Measurements from ENCODE around the gene PCDH11X. TPM values are rescaled to one million over a fixed set of nuclear protein-coding genes. Genes with fewer than 3 reads are reported as not detected.
"Not testable (repeated sequence)": the region's sequence is repeated elsewhere in the genome, so short reads cannot be mapped to it uniquely, and the experiment has no call there.

Gene PCDH11X, protein sequence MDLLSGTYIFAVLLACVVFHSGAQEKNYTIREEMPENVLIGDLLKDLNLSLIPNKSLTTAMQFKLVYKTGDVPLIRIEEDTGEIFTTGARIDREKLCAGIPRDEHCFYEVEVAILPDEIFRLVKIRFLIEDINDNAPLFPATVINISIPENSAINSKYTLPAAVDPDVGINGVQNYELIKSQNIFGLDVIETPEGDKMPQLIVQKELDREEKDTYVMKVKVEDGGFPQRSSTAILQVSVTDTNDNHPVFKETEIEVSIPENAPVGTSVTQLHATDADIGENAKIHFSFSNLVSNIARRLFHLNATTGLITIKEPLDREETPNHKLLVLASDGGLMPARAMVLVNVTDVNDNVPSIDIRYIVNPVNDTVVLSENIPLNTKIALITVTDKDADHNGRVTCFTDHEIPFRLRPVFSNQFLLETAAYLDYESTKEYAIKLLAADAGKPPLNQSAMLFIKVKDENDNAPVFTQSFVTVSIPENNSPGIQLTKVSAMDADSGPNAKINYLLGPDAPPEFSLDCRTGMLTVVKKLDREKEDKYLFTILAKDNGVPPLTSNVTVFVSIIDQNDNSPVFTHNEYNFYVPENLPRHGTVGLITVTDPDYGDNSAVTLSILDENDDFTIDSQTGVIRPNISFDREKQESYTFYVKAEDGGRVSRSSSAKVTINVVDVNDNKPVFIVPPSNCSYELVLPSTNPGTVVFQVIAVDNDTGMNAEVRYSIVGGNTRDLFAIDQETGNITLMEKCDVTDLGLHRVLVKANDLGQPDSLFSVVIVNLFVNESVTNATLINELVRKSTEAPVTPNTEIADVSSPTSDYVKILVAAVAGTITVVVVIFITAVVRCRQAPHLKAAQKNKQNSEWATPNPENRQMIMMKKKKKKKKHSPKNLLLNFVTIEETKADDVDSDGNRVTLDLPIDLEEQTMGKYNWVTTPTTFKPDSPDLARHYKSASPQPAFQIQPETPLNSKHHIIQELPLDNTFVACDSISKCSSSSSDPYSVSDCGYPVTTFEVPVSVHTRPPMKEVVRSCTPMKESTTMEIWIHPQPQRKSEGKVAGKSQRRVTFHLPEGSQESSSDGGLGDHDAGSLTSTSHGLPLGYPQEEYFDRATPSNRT (N-terminal part only)
- not detected for total RNA-seq (2021; fragmentation: NEBNext Ultra II Directional; extraction: Animal tissue kit (Norgen Biotek cat#: 25700))
- long read RNA-seq, result 0 reads

DNA sequence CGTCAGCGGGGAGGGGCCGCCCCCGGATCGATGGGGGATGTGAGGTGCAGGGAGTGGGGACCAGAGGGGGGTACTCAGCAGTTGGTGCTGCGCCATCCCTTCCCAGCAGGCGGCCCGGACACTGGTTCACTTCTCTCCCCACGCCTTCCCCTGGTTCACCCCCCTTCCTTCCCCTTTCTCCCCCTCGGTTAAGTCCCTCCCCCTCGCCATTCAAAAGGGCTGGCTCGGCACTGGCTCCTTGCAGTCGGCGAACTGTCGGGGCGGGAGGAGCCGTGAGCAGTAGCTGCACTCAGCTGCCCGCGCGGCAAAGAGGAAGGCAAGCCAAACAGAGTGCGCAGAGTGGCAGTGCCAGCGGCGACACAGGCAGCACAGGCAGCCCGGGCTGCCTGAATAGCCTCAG lies at the start of gene PCDH11X:
PCDH11X (plus strand) TSS at position 241 of the 400 bp plus-strand sequence. CDS start 56,130 bp downstream, outside the sequence.
- not testable (repeated sequence) for H3K4me3 Mint-ChIP-seq

GRCh38 chrX:91747446-91747845 lies 31.7 kb upstream of the PCDH11X start:
- H3K4me1 Mint-ChIP-seq (ENCODE audit: low read depth); H3K9me3 Mint-ChIP-seq; DNase-seq; H3K27me3 Mint-ChIP-seq (ENCODE audit: insufficient read depth); H3K36me3 Mint-ChIP-seq (ENCODE audit: low read depth); H3K27ac Mint-ChIP-seq; H3K4me3 Mint-ChIP-seq: not testable (repeated sequence)

More for the DNA sequence above, at the start of gene PCDH11X:
- H3K36me3 Mint-ChIP-seq (ENCODE audit: low read depth); H3K4me1 Mint-ChIP-seq (ENCODE audit: low read depth); H3K27ac Mint-ChIP-seq; DNase-seq; H3K27me3 Mint-ChIP-seq (ENCODE audit: insufficient read depth); H3K9me3 Mint-ChIP-seq: not testable (repeated sequence)

DNA sequence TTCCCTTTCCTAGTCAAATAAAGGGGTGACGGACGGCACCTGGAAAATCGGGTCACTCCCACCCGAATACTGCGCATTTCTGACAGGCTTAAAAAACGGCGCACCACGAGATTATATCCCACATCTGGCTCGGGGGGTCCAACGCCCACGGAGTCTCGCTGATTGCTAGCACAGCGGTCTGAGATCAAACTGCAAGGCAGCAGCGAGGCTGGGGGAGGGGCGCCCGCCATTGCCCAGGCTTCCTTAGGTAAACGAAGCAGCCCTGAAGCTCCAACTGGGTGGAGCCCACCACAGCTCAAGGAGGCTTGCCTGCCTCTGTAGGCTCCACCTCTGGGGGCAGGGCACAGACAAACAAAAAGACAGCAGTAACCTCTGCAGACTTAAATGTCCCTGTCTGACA lies 26.2 kb upstream of the PCDH11X start:
- not testable (repeated sequence) for H3K4me3 Mint-ChIP-seq; H3K27me3 Mint-ChIP-seq (ENCODE audit: insufficient read depth); H3K27ac Mint-ChIP-seq; H3K4me1 Mint-ChIP-seq (ENCODE audit: low read depth); DNase-seq; H3K36me3 Mint-ChIP-seq (ENCODE audit: low read depth); H3K9me3 Mint-ChIP-seq

GRCh38 chrX:91770619-91771488 lies 8.3 kb upstream of the PCDH11X start:
- not testable (repeated sequence) for H3K27me3 Mint-ChIP-seq (ENCODE audit: insufficient read depth); H3K36me3 Mint-ChIP-seq (ENCODE audit: low read depth); DNase-seq; H3K4me1 Mint-ChIP-seq (ENCODE audit: low read depth); H3K4me3 Mint-ChIP-seq; H3K9me3 Mint-ChIP-seq; H3K27ac Mint-ChIP-seq
- TF ChIP-seq, protein P1, sequence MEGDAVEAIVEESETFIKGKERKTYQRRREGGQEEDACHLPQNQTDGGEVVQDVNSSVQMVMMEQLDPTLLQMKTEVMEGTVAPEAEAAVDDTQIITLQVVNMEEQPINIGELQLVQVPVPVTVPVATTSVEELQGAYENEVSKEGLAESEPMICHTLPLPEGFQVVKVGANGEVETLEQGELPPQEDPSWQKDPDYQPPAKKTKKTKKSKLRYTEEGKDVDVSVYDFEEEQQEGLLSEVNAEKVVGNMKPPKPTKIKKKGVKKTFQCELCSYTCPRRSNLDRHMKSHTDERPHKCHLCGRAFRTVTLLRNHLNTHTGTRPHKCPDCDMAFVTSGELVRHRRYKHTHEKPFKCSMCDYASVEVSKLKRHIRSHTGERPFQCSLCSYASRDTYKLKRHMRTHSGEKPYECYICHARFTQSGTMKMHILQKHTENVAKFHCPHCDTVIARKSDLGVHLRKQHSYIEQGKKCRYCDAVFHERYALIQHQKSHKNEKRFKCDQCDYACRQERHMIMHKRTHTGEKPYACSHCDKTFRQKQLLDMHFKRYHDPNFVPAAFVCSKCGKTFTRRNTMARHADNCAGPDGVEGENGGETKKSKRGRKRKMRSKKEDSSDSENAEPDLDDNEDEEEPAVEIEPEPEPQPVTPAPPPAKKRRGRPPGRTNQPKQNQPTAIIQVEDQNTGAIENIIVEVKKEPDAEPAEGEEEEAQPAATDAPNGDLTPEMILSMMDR (IDR thresholded peaks at IDR 0.05), result peak; percentile 42; the same call in 1 of the 2 replicates

GRCh38 chrX:91773943-91774342 lies 5.2 kb upstream of the PCDH11X start:
- H3K27me3 Mint-ChIP-seq (ENCODE audit: insufficient read depth); H3K4me1 Mint-ChIP-seq (ENCODE audit: low read depth); H3K27ac Mint-ChIP-seq; H3K4me3 Mint-ChIP-seq; H3K9me3 Mint-ChIP-seq; DNase-seq; H3K36me3 Mint-ChIP-seq (ENCODE audit: low read depth): not testable (repeated sequence)

GRCh38 chrX:91780008-91780407 lies 833 bp downstream of the PCDH11X start:
- H3K4me3 Mint-ChIP-seq; H3K36me3 Mint-ChIP-seq (ENCODE audit: low read depth); H3K4me1 Mint-ChIP-seq (ENCODE audit: low read depth); H3K27me3 Mint-ChIP-seq (ENCODE audit: insufficient read depth); H3K9me3 Mint-ChIP-seq; DNase-seq; H3K27ac Mint-ChIP-seq: not testable (repeated sequence)

DNA sequence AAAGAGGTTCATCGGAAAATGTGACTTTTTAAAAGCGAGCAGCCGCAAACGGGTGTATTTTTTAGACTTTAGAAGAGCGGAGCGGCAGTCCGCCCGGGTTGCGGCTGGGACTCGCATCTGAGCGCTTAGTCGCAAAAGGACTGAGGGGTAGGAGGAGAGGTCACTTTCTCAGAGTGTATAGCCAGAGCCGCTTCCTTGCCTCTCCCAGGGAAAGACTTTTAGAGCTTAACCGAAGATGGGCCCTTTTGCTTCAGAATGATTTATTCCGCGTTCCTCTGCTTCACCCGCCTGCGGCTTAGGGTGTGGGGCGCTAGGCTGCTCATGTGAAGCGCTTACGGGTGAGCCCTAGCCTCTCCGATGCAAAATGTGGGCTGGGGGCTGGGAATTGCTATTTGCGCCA lies 1.5 kb downstream of the PCDH11X start:
- DNase-seq; H3K9me3 Mint-ChIP-seq; H3K27ac Mint-ChIP-seq; H3K4me3 Mint-ChIP-seq; H3K36me3 Mint-ChIP-seq (ENCODE audit: low read depth); H3K27me3 Mint-ChIP-seq (ENCODE audit: insufficient read depth); H3K4me1 Mint-ChIP-seq (ENCODE audit: low read depth): not testable (repeated sequence)

- H3K36me3 Mint-ChIP-seq (ENCODE audit: low read depth); H3K27me3 Mint-ChIP-seq (ENCODE audit: insufficient read depth); H3K4me1 Mint-ChIP-seq (ENCODE audit: low read depth); H3K27ac Mint-ChIP-seq; H3K9me3 Mint-ChIP-seq; DNase-seq; H3K4me3 Mint-ChIP-seq: not testable (repeated sequence)
Measured at GRCh38 chrX:91781553-91782298, 2.6 kb downstream of the PCDH11X start.

- not testable (repeated sequence) for H3K36me3 Mint-ChIP-seq (ENCODE audit: low read depth); H3K4me3 Mint-ChIP-seq; DNase-seq; H3K27me3 Mint-ChIP-seq (ENCODE audit: insufficient read depth); H3K4me1 Mint-ChIP-seq (ENCODE audit: low read depth); H3K9me3 Mint-ChIP-seq; H3K27ac Mint-ChIP-seq
Measured at GRCh38 chrX:91782825-91783224, 3.6 kb downstream of the PCDH11X start.

- not testable (repeated sequence) for H3K4me1 Mint-ChIP-seq (ENCODE audit: low read depth); H3K4me3 Mint-ChIP-seq; H3K27ac Mint-ChIP-seq; DNase-seq; H3K9me3 Mint-ChIP-seq; H3K27me3 Mint-ChIP-seq (ENCODE audit: insufficient read depth); H3K36me3 Mint-ChIP-seq (ENCODE audit: low read depth)
Measured at GRCh38 chrX:91817537-91817936, 38.4 kb downstream of the PCDH11X start.

GRCh38 chrX:91825321-91825720 lies 46.1 kb downstream of the PCDH11X start:
- H3K27ac Mint-ChIP-seq; H3K27me3 Mint-ChIP-seq (ENCODE audit: insufficient read depth); H3K36me3 Mint-ChIP-seq (ENCODE audit: low read depth); DNase-seq; H3K4me3 Mint-ChIP-seq; H3K9me3 Mint-ChIP-seq; H3K4me1 Mint-ChIP-seq (ENCODE audit: low read depth): not testable (repeated sequence)

Data from HFFc6 (cell line).